ENCODE results near the gene BGLAP. TPM values are rescaled to one million over a fixed set of nuclear protein-coding genes. Genes with fewer than 3 reads are reported as not detected.

The BGLAP gene
- total and polyA plus RNA-seq, 2 of the 13 experiments (the other 11 are each of a cell fraction or from before 2014, with no cell fraction given) = 0.62 to 1.6 TPM

GRCh38 chr1:156248323-156248683, 6.3 kb downstream of the BGLAP start:
- CTCF ChIA-PET (ENCODE audit: low intra/inter-chr PET ratio, low total read pairs) = no interaction called here

More at GRCh38 chr1:156248323-156248683, 6.3 kb downstream of the BGLAP start:
- TF ChIP-seq BCLAF1 (IDR thresholded peaks at IDR 0.05) (no peak), ATM (IDR thresholded peaks at IDR 0.05; ENCODE audit: borderline replicate concordance) (no peak), PCBP1 (IDR thresholded peaks at IDR 0.05; ENCODE audit: borderline replicate concordance, low read depth, low read length) (0 out of 2 replicates have a peak, but pooled peaks have one; percentile 14), ZNF660 (CRISPR knock-in tag; IDR thresholded peaks at IDR 0.05; ENCODE audit: borderline replicate concordance, low read depth) (no peak), TRIM22 (IDR thresholded peaks at IDR 0.05) (no peak), RORA (CRISPR knock-in tag; IDR thresholded peaks at IDR 0.05) (no peak), FOXC1 (CRISPR knock-in tag; IDR thresholded peaks at IDR 0.05; ENCODE audit: borderline replicate concordance) (no peak)
- no peak overlapping the region for H2AFZ ChIP-seq (ENCODE audit: low read length)
- BruUV-seq (replicated peaks) = no TSS peak
- no peak overlapping the region for H3K4me3 ChIP-seq (replicated peaks in 1 of 3; ENCODE audit: insufficient read depth in 1 of 3, low read depth in 2 of 3, low read length in 3 of 3)
- in situ Hi-C loops (cut with HindIII; ENCODE audit: extremely low pct_ligation_motif_present, low pct_unique_long_range_greater_than_20kb) (no loop called here), intact Hi-C loops (cut with micrococcal nuclease; ENCODE audit: unreplicated experiment) (no loop called here)
- H3K27ac ChIP-seq (ENCODE audit: extremely low read length, insufficient read depth, low read length) = peak overlapping the region; percentile 58
- no peaks in the 10 kb centered on the region for H4K20me1 ChIP-seq (ENCODE audit: insufficient read depth, low read length)
- peaks cover 22 to 40% of the 10 kb centered on the region in 2 experiments; a peak in 4 of 5 replicates for H3K36me3 ChIP-seq (replicated peaks in 1 of 2; ENCODE audit: control insufficient read depth in 1 of 2, insufficient read depth in 2 of 2, low read length in 2 of 2)
- peaks cover 34% of the 10 kb centered on the region for H3K4me1 ChIP-seq (ENCODE audit: insufficient read depth, low read length)
- WGBS (ENCODE audit: low lambda C conversion rate) = 83% methylated on average over 4 of the region's 4 CpGs
- no peaks in the 10 kb centered on the region for H3K27me3 ChIP-seq (ENCODE audit: control insufficient read depth in 1 of 2, insufficient read depth in 2 of 2, low read length in 2 of 2)
- FAIRE-seq (no peak), ATAC-seq (no peak), DNase-seq (ENCODE audit: low spot score) (no peak)
- peak overlapping the region; percentile 27; the same call in 1 of the 2 replicates for H3K4me2 ChIP-seq (ENCODE audit: low read depth, low read length)
- POLR2A ChIA-PET = interaction anchor here (0.6 to 2.4 kb wide), 4 partner anchors 14 to 97 kb away, joined by 4 to 9 read pairs (median 6); partner anchors contain the start of genes PMF1 and SMG5
- no peak overlapping the region for H3K9ac ChIP-seq (ENCODE audit: insufficient read depth, low read depth, low read length)
- H3K79me2 ChIP-seq (ENCODE audit: insufficient read depth, low read length) = no peaks in the 10 kb centered on the region
- no peaks in the 10 kb centered on the region for H3K9me3 ChIP-seq (ENCODE audit: low read length)

All from HepG2 (cell line).